GM12864 (cell line): ENCODE results near the gene PAF1.

ENCODE experiments used
- DNase-seq: peaks from one replicate; pipeline ENCODE4 v3.0.0-alpha.2; 2011; ENCODE audit warnings: low read depth
- H3K4me3 ChIP-seq: 2 replicates; pipeline ENCODE4 v1.5.1; 2011; ENCODE audit warnings: mild to moderate bottlenecking, low read depth, low read length, control low read depth
- TF ChIP-seq, protein P1 (sequence below): IDR thresholded peaks from 2 replicates; pipeline ENCODE4 v1.5.1; 2011; ENCODE audit warnings: low read depth, mild to moderate bottlenecking, moderate library complexity, low read length, control low read depth, inconsistent platforms; ENCODE audit errors: missing control alignments

The PAF1 gene

GRCh38 chr19:39416152-39417120 is 25.5 kb upstream of the PAF1 start:
- H3K4me3 ChIP-seq, result no peak overlapping the region
- no peak for DNase-seq
- TF ChIP-seq, protein P1, sequence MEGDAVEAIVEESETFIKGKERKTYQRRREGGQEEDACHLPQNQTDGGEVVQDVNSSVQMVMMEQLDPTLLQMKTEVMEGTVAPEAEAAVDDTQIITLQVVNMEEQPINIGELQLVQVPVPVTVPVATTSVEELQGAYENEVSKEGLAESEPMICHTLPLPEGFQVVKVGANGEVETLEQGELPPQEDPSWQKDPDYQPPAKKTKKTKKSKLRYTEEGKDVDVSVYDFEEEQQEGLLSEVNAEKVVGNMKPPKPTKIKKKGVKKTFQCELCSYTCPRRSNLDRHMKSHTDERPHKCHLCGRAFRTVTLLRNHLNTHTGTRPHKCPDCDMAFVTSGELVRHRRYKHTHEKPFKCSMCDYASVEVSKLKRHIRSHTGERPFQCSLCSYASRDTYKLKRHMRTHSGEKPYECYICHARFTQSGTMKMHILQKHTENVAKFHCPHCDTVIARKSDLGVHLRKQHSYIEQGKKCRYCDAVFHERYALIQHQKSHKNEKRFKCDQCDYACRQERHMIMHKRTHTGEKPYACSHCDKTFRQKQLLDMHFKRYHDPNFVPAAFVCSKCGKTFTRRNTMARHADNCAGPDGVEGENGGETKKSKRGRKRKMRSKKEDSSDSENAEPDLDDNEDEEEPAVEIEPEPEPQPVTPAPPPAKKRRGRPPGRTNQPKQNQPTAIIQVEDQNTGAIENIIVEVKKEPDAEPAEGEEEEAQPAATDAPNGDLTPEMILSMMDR, result no peak

DNA sequence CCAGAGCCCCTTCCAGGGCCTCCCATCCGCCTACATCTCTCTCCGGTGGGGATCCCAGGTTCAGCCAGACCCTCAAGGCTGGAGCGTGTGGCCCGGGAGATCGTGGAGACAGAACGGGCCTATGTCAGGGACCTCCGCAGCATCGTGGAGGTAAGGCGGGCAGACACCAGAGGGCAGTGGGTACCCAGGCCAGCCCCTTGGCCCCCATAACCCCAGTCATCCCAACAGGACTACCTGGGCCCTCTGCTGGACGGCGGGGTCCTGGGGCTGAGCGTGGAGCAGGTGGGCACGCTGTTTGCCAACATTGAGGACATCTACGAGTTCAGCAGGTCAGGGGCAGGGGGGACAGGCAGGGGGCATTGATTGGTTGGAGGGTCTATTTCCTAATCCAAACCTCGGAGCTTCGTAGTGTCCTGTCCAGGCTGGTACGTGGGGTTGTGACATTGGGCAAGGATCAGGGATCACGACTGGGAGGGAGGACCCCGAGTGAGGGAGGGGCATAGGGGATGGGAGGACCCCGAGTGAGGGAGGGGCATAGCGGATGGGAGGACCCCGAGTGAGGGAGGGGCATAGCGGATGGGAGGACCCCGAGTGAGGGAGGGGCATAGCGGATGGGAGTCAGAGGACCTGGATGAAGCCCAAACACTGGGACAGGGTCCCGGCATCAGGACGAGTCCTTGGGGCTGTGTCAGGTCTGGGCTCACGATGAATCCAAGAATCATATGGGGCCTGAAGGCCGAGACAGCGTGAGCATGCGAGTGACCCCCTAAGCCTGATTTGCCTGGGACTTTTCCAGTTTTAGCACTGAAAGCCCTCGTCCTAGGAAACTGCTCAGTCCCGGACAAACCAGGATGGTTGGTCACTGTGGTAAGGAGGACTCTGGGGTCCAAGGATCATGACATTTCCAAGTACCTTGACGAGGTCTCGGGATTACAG is 24.5 kb upstream of the PAF1 start:
- H3K4me3 ChIP-seq, result peak overlapping the region; percentile 76; the same call in 1 of the 2 replicates
- TF ChIP-seq, protein P1, result no peak
- DNase-seq, result no peak

GRCh38 chr19:39413911-39414608 is 23.2 kb upstream of the PAF1 start:
- peak overlapping the region; percentile 76 for H3K4me3 ChIP-seq
- TF ChIP-seq, protein P1, result peak; percentile 37
- DNase-seq, result no peak

DNA sequence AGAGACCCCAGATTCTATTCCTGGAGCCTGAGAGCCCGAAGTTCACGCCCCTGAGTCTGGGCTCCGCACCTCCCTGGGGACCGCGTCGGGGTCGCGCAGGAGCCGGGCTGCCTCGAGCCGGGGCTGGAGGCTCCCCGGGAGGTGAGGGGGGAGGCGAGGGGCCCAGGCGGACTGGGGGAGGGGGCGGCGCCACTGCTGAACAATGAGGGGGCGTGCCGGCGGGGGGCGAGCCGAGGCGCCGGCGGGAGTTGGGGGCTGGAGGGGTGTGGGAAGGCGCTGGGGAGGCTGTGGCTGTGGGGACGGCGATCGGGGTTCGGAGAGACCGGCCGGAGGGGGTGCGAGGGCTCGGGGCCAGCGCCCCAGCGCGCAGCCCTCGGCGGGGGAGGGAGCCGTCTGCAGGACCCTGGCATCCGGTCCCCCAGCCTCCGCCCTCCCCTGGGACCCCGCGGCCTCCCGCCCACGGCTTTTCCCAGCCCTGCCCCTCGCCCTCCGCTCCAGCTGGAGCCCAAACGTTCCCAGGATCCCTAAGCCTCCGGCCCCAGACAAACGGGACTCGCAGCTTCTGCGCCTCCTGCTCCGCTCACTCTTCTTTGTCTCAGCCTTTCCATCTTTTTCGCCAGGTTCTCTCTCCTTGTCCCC is 22.5 kb upstream of the PAF1 start:
- peak overlapping the region; percentile 76 for H3K4me3 ChIP-seq
- TF ChIP-seq, protein P1, result no peak
- DNase-seq, result no peak

- peak overlapping the region; percentile 76 for H3K4me3 ChIP-seq
- TF ChIP-seq, protein P1, result no peak
- DNase-seq, result no peak
Measured at GRCh38 chr19:39412867-39413271, 22.0 kb upstream of the PAF1 start.
